SH-SY5Y (cell line): Measurements from ENCODE around the gene TMEM200A.

Source experiments
- GATA2 ChIP-seq: IDR thresholded peaks from 2 replicates; pipeline ENCODE4 v1.6.1; 2011; ENCODE audit warnings: mild to moderate bottlenecking, low read depth, low read length
- GATA3 ChIP-seq: IDR thresholded peaks from 2 replicates; pipeline ENCODE4 v1.6.1; 2011; ENCODE audit warnings: low read depth, mild to moderate bottlenecking, low read length, moderate library complexity

DNA sequence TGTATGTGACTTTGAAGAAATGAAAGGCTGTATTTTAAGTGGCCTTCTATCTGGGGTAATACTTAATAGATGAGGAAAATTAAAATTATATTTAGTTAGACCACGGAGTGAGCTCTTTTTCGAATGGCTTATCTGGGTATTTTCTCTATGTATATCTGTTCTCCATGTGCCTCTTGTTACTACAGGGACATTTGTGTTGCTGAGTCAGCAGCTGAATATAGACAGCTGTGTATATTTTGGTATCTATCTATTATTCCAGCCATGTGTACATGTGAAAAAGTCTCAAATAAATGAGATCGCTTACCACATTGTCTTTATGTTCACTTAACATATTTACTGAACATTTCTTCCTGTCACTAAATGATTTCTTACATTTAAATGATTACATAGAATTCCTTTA is 57.2 kb downstream of the TMEM200A start:
- no peak for TF ChIP-seq GATA2
- TF ChIP-seq GATA3: no peak
